ENCODE measurements around the gene STX8.
"Not testable (repeated sequence)": the region's sequence is repeated elsewhere in the genome, so short reads cannot be mapped to it uniquely, and the experiment has no call there.

STX8 gene

GRCh38 chr17:9343516-9343915, 232.1 kb downstream of the STX8 start:
- Mint-ChIP-seq H3K27ac (no peak overlapping the region), H3K9me3 (no peaks in the 10 kb centered on the region)
- no peak for ATAC-seq

GRCh38 chr17:9342225-9342624, 233.4 kb downstream of the STX8 start:
- H3K27ac Mint-ChIP-seq, result no peak overlapping the region
- no peaks in the 10 kb centered on the region for H3K9me3 Mint-ChIP-seq
- no peak for DNase-seq (ENCODE audit: low spot score in 2 of 2)
- no peak for ATAC-seq
- no peak overlapping the region for H3K4me3 Mint-ChIP-seq
- H3K4me1 Mint-ChIP-seq, result peaks cover 24% of the 10 kb centered on the region
- peaks cover 6% of the 10 kb centered on the region for H3K36me3 Mint-ChIP-seq

More at GRCh38 chr17:9343516-9343915, 232.1 kb downstream of the STX8 start:
- no peak for DNase-seq (ENCODE audit: low spot score in 2 of 2)
- Mint-ChIP-seq H3K4me1 (peaks cover 24% of the 10 kb centered on the region), H3K4me3 (no peak overlapping the region), H3K36me3 (peaks cover 6% of the 10 kb centered on the region)

- Mint-ChIP-seq H3K4me1 (peaks cover 15% of the 10 kb centered on the region), H3K4me3 (no peak overlapping the region), H3K27ac (no peak overlapping the region), H3K9me3 (peaks cover 4% of the 10 kb centered on the region), H3K36me3 (no peaks in the 10 kb centered on the region)
- DNase-seq (ENCODE audit: low spot score in 2 of 2), result no peak
- no peak for ATAC-seq
Observed at GRCh38 chr17:9339958-9340357, 235.7 kb downstream of the STX8 start.

- H3K4me3 Mint-ChIP-seq; H3K9me3 Mint-ChIP-seq; DNase-seq (ENCODE audit: low spot score in 2 of 2); H3K36me3 Mint-ChIP-seq; ATAC-seq; H3K27ac Mint-ChIP-seq: not testable (repeated sequence)
- H3K4me1 Mint-ChIP-seq, result peaks cover 10% of the 10 kb centered on the region
Observed at GRCh38 chr17:9339482-9339881, 236.1 kb downstream of the STX8 start.

- H3K27ac Mint-ChIP-seq, result no peak overlapping the region
- DNase-seq (ENCODE audit: low spot score in 2 of 2) (no peak), ATAC-seq (no peak)
- H3K9me3 Mint-ChIP-seq, result peaks cover 13% of the 10 kb centered on the region
- H3K4me1 Mint-ChIP-seq, result no peaks in the 10 kb centered on the region
- no peak overlapping the region for H3K4me3 Mint-ChIP-seq
- H3K36me3 Mint-ChIP-seq, result no peaks in the 10 kb centered on the region
Observed at GRCh38 chr17:9336817-9337216, 238.8 kb downstream of the STX8 start.

GRCh38 chr17:9334536-9335446, 240.8 kb downstream of the STX8 start:
- Mint-ChIP-seq H3K4me3 (no peak overlapping the region), H3K4me1 (no peaks in the 10 kb centered on the region), H3K27ac (no peak overlapping the region), H3K9me3 (peaks cover 13% of the 10 kb centered on the region), H3K36me3 (no peaks in the 10 kb centered on the region)
- ATAC-seq (no peak), DNase-seq (ENCODE audit: low spot score in 2 of 2) (no peak)

- H3K4me3 Mint-ChIP-seq, result no peak overlapping the region
- H3K9me3 Mint-ChIP-seq, result peaks cover 13% of the 10 kb centered on the region
- peaks cover 7% of the 10 kb centered on the region for H3K4me1 Mint-ChIP-seq
- DNase-seq (ENCODE audit: low spot score in 2 of 2), result no peak
- H3K36me3 Mint-ChIP-seq, result no peaks in the 10 kb centered on the region
- H3K27ac Mint-ChIP-seq, result no peak overlapping the region
- ATAC-seq, result no peak
Observed at GRCh38 chr17:9332132-9332494, 243.5 kb downstream of the STX8 start.

- H3K36me3 Mint-ChIP-seq, result no peaks in the 10 kb centered on the region
- DNase-seq (ENCODE audit: low spot score in 2 of 2) (no peak), ATAC-seq (no peak)
- no peak overlapping the region for H3K27ac Mint-ChIP-seq
- no peak overlapping the region for H3K4me3 Mint-ChIP-seq
- peaks cover 7% of the 10 kb centered on the region for H3K4me1 Mint-ChIP-seq
- peaks cover 13% of the 10 kb centered on the region for H3K9me3 Mint-ChIP-seq
Observed at GRCh38 chr17:9331279-9332131, 244.1 kb downstream of the STX8 start.

GRCh38 chr17:9330611-9331271, 244.9 kb downstream of the STX8 start:
- no peak for ATAC-seq
- H3K4me1 Mint-ChIP-seq, result peaks cover 7% of the 10 kb centered on the region
- no peak for DNase-seq (ENCODE audit: low spot score in 2 of 2)

GRCh38 chr17:9330141-9330540, 245.5 kb downstream of the STX8 start:
- ATAC-seq, result no peak
- H3K27ac Mint-ChIP-seq, result no peak overlapping the region
- no peak for DNase-seq (ENCODE audit: low spot score in 2 of 2)
- no peak overlapping the region for H3K4me3 Mint-ChIP-seq
- H3K4me1 Mint-ChIP-seq, result peaks cover 7% of the 10 kb centered on the region
- no peaks in the 10 kb centered on the region for H3K36me3 Mint-ChIP-seq
- peaks cover 10% of the 10 kb centered on the region for H3K9me3 Mint-ChIP-seq

More at GRCh38 chr17:9330611-9331271, 244.9 kb downstream of the STX8 start:
- H3K4me3 Mint-ChIP-seq, result no peak overlapping the region
- no peaks in the 10 kb centered on the region for H3K36me3 Mint-ChIP-seq
- peaks cover 13% of the 10 kb centered on the region for H3K9me3 Mint-ChIP-seq
- H3K27ac Mint-ChIP-seq, result no peak overlapping the region

- Mint-ChIP-seq H3K27ac (no peak overlapping the region), H3K4me1 (peaks cover 7% of the 10 kb centered on the region), H3K4me3 (no peak overlapping the region), H3K36me3 (no peaks in the 10 kb centered on the region), H3K9me3 (peaks cover 3% of the 10 kb centered on the region)
- ATAC-seq (no peak), DNase-seq (ENCODE audit: low spot score in 2 of 2) (no peak)
Observed at GRCh38 chr17:9329251-9329921, 246.2 kb downstream of the STX8 start.

- H3K9me3 Mint-ChIP-seq, result no peaks in the 10 kb centered on the region
- peaks cover 14% of the 10 kb centered on the region for H3K4me1 Mint-ChIP-seq
- no peak overlapping the region for H3K27ac Mint-ChIP-seq
- ATAC-seq (no peak), DNase-seq (ENCODE audit: low spot score in 2 of 2) (no peak)
- H3K4me3 Mint-ChIP-seq, result no peak overlapping the region
- no peaks in the 10 kb centered on the region for H3K36me3 Mint-ChIP-seq
Observed at GRCh38 chr17:9324864-9325263, 250.8 kb downstream of the STX8 start.

- no peaks in the 10 kb centered on the region for H3K36me3 Mint-ChIP-seq
- no peak overlapping the region for H3K4me3 Mint-ChIP-seq
Observed at GRCh38 chr17:9322326-9322725, 253.3 kb downstream of the STX8 start.

GRCh38 chr17:9321890-9322289, 253.7 kb downstream of the STX8 start:
- Mint-ChIP-seq H3K4me1 (peaks cover 10% of the 10 kb centered on the region), H3K4me3 (no peak overlapping the region), H3K9me3 (peaks cover 7% of the 10 kb centered on the region), H3K27ac (no peak overlapping the region), H3K36me3 (no peaks in the 10 kb centered on the region)
- ATAC-seq, result no peak
- DNase-seq (ENCODE audit: low spot score in 2 of 2), result no peak

More at GRCh38 chr17:9322326-9322725, 253.3 kb downstream of the STX8 start:
- ATAC-seq (no peak), DNase-seq (ENCODE audit: low spot score in 2 of 2) (no peak)
- Mint-ChIP-seq H3K4me1 (peaks cover 7% of the 10 kb centered on the region), H3K27ac (no peak overlapping the region), H3K9me3 (peaks cover 7% of the 10 kb centered on the region)

GRCh38 chr17:9315360-9315759, 260.3 kb downstream of the STX8 start:
- no peak overlapping the region for H3K4me3 Mint-ChIP-seq
- H3K27ac Mint-ChIP-seq, result no peak overlapping the region
- ATAC-seq (no peak), DNase-seq (ENCODE audit: low spot score in 2 of 2) (no peak)
- no peaks in the 10 kb centered on the region for H3K36me3 Mint-ChIP-seq
- peaks cover 7% of the 10 kb centered on the region for H3K9me3 Mint-ChIP-seq
- peaks cover 6% of the 10 kb centered on the region for H3K4me1 Mint-ChIP-seq

Measured in stimulated activated effector memory CD8-positive, alpha-beta T cell treated with anti-CD3 and anti-CD28 coated beads, Interleukin-12 subunit alpha, Interleukin-12 subunit beta, amount 100 ng/mL, for 72 hours (primary cell).